Small intestine (tissue), 7 donors: ENCODE data around the gene CHID1. TPM values are rescaled to one million over a fixed set of nuclear protein-coding genes. Genes with fewer than 3 reads are reported as not detected.

Experiments
- DNase-seq, 2 donors: peaks; one replicate each; pipeline versions ENCODE4 v3.0.0 to v3.0.0-alpha.2; 2013
- FAIRE-seq: peaks from 2 replicates; lab custom pipeline; 2012; peaks lifted over from hg19 to GRCh38; lab: Jason Lieb, UNC
- H3K27ac ChIP-seq, 3 donors: one replicate each; pipeline ENCODE4 v1.5.1; 2013; ENCODE audit warnings: low read length in 2 of 3, mild to moderate bottlenecking in 2 of 3, control low read depth in 1 of 3, inconsistent platforms in 1 of 3, low read depth in 1 of 3, moderate library complexity in 1 of 3
- H3K27me3 ChIP-seq, 3 donors: one replicate each; pipeline ENCODE4 v1.6.1; 2013; ENCODE audit warnings: low read length in 3 of 3, inconsistent platforms in 1 of 3; ENCODE audit not compliant: control insufficient read depth in 3 of 3, insufficient read depth in 3 of 3
- H3K36me3 ChIP-seq, 3 donors: one replicate each; pipeline ENCODE4 v1.6.1; 2013; ENCODE audit warnings: low read length in 3 of 3, inconsistent platforms in 1 of 3, low read depth in 1 of 3, mild to moderate bottlenecking in 1 of 3, moderate library complexity in 1 of 3; ENCODE audit not compliant: control insufficient read depth in 3 of 3, insufficient read depth in 2 of 3
- H3K4me1 ChIP-seq, 3 donors: one replicate each; pipeline ENCODE4 v1.6.1; 2013; ENCODE audit warnings: low read length in 2 of 3, inconsistent platforms in 1 of 3, low read depth in 1 of 3, mild to moderate bottlenecking in 1 of 3, moderate library complexity in 1 of 3; ENCODE audit not compliant: control insufficient read depth in 3 of 3, insufficient read depth in 2 of 3
- H3K4me3 ChIP-seq, 3 donors: one replicate each; pipeline ENCODE4 v1.5.1; 2013; ENCODE audit warnings: low read length in 3 of 3, control low read depth in 1 of 3, inconsistent platforms in 1 of 3, low read depth in 1 of 3, mild to moderate bottlenecking in 1 of 3, moderate library complexity in 1 of 3
- H3K9me3 ChIP-seq, 2 donors: one replicate each; pipeline ENCODE4 v1.6.1; 2013; ENCODE audit warnings: low read depth in 1 of 2, low read length in 1 of 2; ENCODE audit not compliant: control insufficient read depth in 2 of 2, insufficient read depth in 1 of 2
- WGBS, 3 donors: extraction: QIAGEN DNeasy Blood & Tissue Kit; methylation state at CpG; one replicate each; pipeline ENCODE4 v1.1.7; 2013; 5-methylcytosine and 5-hydroxymethylcytosine counted together
- polyA plus RNA-seq, 4 donors: library from polyadenylated mRNA; stranded (reverse) in 3 of 4; unstranded in 1 of 4; fragments of 200-250 nt in 3 of 4; fragments of 120-200 nt in 1 of 4; gene quantifications; one replicate each; pipeline versions ENCODE4 v1.2.1 to v1.2.3, GENCODE V29; 2013
- donor health status: healthy with polysubstance abuse.
- donor health status: control.
- donor health status: control.
- donor health status: Bipolar disorder and iron deficiency.
- donor health status: healthy.

Gene CHID1
- polyA plus RNA-seq, 4 donors, result 13.6 to 94.4 (median 42.1) TPM

DNA sequence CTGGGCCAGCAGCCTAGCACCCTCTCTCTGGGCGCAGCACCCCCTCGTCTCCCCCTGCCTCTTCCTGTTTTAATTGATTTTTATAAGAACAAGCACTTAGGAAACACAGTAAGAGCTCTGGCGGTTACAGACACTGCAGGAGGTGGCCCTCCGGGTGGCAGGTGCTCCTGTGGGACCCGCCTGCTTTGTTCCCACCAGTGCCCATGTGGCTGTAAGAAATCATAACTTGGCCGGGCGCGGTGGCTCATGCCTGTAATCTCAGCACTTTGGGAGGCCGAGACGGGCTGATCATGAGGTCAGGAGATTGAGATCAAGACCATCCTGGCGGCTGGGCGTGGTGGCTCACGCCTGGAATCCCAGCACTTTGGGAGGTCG, 49.5 kb downstream of the CHID1 start:
- no peak overlapping the region for H3K27ac ChIP-seq
- peaks cover 0 to 30% (median 0%) of the 10 kb centered on the region in 3 donors for H3K36me3 ChIP-seq
- no peak for DNase-seq
- peaks cover 0 to 39% (median 0%) of the 10 kb centered on the region in 3 donors for H3K4me1 ChIP-seq
- no peak overlapping the region for H3K4me3 ChIP-seq
- peaks cover 0 to 14% (median 0%) of the 10 kb centered on the region in 3 donors for H3K27me3 ChIP-seq
- no peaks in the 10 kb centered on the region for H3K9me3 ChIP-seq
- WGBS, 3 donors, result 30 to 76% (median 51%) methylated on average over 14 of the region's 14 CpGs
- no peak for FAIRE-seq

- H3K4me1 ChIP-seq, result peaks cover 0 to 39% (median 0%) of the 10 kb centered on the region in 3 donors
- peak overlapping the region in 1 of 3 donors; percentile 33 for H3K27ac ChIP-seq
- DNase-seq (no peak), FAIRE-seq (no peak)
- peaks cover 0 to 14% (median 0%) of the 10 kb centered on the region in 3 donors for H3K27me3 ChIP-seq
- no peaks in the 10 kb centered on the region for H3K9me3 ChIP-seq
- 52 to 77% (median 70%) methylated on average over 21 of the region's 21 CpGs for WGBS, 3 donors
- no peak overlapping the region for H3K4me3 ChIP-seq
- peaks cover 0 to 26% (median 0%) of the 10 kb centered on the region in 3 donors for H3K36me3 ChIP-seq
Observed at GRCh38 chr11:860234-861104, 50.1 kb downstream of the CHID1 start.

DNA sequence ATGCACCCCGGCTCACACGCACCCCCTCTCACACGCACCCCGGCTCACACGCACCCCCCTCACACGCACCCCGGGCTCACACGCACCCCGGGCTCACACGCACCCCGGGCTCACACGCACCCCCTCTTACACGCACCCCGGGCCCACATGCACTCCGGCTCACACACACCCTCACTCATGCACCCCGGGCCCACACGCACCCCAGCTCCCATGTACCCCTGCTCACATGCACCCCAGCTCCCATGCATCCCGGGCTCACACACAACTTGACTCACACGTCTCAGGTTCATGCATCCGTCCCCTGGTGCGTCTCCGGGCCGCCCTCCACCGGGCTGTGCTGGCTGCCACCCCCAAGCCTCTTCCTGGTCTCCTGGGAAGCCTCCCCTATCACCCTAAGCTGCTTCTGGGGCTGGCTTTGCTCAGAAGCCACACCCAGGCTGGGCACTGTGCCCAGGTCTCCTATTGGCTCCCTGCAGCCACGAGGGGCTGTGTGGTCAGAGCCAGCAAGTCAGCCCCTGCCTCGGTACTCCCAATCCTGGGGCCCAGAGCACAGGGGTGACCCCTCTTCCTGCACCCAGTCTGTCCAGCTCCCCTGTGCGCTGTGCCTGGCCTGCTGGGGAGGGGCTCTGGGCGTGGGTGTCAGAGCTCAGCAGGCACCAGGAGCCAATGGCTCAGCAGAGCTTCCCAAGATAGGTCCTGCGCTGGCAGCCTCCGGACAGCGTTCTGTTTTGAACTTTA, 51.0 kb downstream of the CHID1 start:
- FAIRE-seq (no peak), DNase-seq (peak; percentile 68 to 83)
- peaks cover 0 to 39% (median 0%) of the 10 kb centered on the region in 3 donors for H3K4me1 ChIP-seq
- peaks cover 0 to 19% (median 0%) of the 10 kb centered on the region in 3 donors for H3K36me3 ChIP-seq
- H3K9me3 ChIP-seq, result no peaks in the 10 kb centered on the region
- peak overlapping the region in 1 of 3 donors; percentile 18 for H3K4me3 ChIP-seq
- WGBS, 3 donors, result 36 to 61% (median 41%) methylated on average over 20 to 31 of the region's 31 CpGs
- peak overlapping the region in 1 of 3 donors; percentile 33 for H3K27ac ChIP-seq
- H3K27me3 ChIP-seq, result peaks cover 0 to 14% (median 0%) of the 10 kb centered on the region in 3 donors

DNA sequence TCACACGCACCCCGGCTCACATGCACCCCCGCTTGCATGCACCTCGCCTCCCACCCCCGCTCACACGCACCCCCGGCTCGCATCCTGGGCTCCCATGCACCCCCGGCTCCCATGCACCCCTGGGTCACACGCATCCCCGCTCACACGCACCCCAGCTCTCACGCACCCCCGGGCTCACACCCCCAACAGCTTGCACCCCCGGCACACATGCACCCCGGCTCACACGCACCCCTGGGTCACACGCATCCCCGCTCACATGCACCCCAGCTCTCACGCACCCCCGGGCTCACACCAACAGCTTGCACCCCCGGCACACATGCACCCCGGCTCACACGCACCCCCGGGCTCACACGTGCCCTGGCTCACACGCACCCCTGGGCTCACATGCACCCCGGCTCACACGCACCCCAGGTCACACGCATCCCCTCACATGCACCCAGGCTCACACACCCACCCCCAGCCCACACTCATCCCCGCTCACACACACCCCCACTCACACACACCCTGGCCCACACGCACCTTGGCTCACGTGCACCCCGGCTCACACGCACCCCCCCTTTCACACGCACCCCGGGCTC, 51.8 kb downstream of the CHID1 start:
- Histone ChIP-seq H3K4me1 (peaks cover 0 to 36% (median 0%) of the 10 kb centered on the region in 3 donors), H3K36me3 (peaks cover 0 to 12% (median 0%) of the 10 kb centered on the region in 3 donors), H3K4me3 (no peak overlapping the region), H3K9me3 (no peaks in the 10 kb centered on the region), H3K27me3 (peaks cover 0 to 14% (median 0%) of the 10 kb centered on the region in 3 donors), H3K27ac (no peak overlapping the region)
- DNase-seq (no peak), FAIRE-seq (no peak)
- WGBS, 3 donors, result 79 to 90% (median 83%) methylated on average over 35 to 37 of the region's 37 CpGs

- no peak for DNase-seq
- H3K4me3 ChIP-seq, result no peak overlapping the region
- peaks cover 0 to 30% (median 0%) of the 10 kb centered on the region in 3 donors for H3K4me1 ChIP-seq
- H3K9me3 ChIP-seq, result no peaks in the 10 kb centered on the region
- no peak overlapping the region for H3K27ac ChIP-seq
- no peak for FAIRE-seq
- H3K27me3 ChIP-seq, result peaks cover 0 to 14% (median 0%) of the 10 kb centered on the region in 3 donors
- 77 to 85% (median 77%) methylated on average over 25 to 27 of the region's 27 CpGs for WGBS, 3 donors
- H3K36me3 ChIP-seq, result peaks cover 0 to 8% (median 0%) of the 10 kb centered on the region in 3 donors
Observed at GRCh38 chr11:858053-858761, 52.4 kb downstream of the CHID1 start.

GRCh38 chr11:856397-856796, 54.2 kb downstream of the CHID1 start:
- H3K27me3 ChIP-seq, result peaks cover 0 to 18% (median 0%) of the 10 kb centered on the region in 3 donors

GRCh38 chr11:855796-856195, 54.8 kb downstream of the CHID1 start:
- H3K27ac ChIP-seq, result no peak overlapping the region
- peaks cover 0 to 5% (median 0%) of the 10 kb centered on the region in 3 donors for H3K36me3 ChIP-seq
- no peak for FAIRE-seq
- peaks cover 0 to 18% (median 0%) of the 10 kb centered on the region in 3 donors for H3K4me1 ChIP-seq
- 79 to 84% (median 83%) methylated on average over 10 to 12 of the region's 12 CpGs for WGBS, 3 donors
- peaks cover 0 to 19% (median 0%) of the 10 kb centered on the region in 3 donors for H3K27me3 ChIP-seq
- H3K4me3 ChIP-seq, result no peak overlapping the region
- no peak for DNase-seq
- no peaks in the 10 kb centered on the region for H3K9me3 ChIP-seq

More at GRCh38 chr11:856397-856796, 54.2 kb downstream of the CHID1 start:
- Histone ChIP-seq H3K9me3 (no peaks in the 10 kb centered on the region), H3K4me1 (peaks cover 0 to 13% (median 0%) of the 10 kb centered on the region in 3 donors), H3K4me3 (no peak overlapping the region), H3K27ac (no peak overlapping the region), H3K36me3 (peaks cover 0 to 5% (median 0%) of the 10 kb centered on the region in 3 donors)
- no peak for FAIRE-seq
- WGBS, 3 donors, result 63 to 72% (median 65%) methylated on average over 7 to 8 of the region's 8 CpGs
- no peak for DNase-seq
